Measurements from ENCODE around the gene RANBP3L. TPM values are rescaled to one million over a fixed set of nuclear protein-coding genes. Genes with fewer than 3 reads are reported as not detected.

The RANBP3L gene
- total and polyA plus RNA-seq, 9 of the 15 experiments (the other 6 are each of a cell fraction or from before 2014, with no cell fraction given): 0.01 to 0.06 TPM; not detected in 7

DNA sequence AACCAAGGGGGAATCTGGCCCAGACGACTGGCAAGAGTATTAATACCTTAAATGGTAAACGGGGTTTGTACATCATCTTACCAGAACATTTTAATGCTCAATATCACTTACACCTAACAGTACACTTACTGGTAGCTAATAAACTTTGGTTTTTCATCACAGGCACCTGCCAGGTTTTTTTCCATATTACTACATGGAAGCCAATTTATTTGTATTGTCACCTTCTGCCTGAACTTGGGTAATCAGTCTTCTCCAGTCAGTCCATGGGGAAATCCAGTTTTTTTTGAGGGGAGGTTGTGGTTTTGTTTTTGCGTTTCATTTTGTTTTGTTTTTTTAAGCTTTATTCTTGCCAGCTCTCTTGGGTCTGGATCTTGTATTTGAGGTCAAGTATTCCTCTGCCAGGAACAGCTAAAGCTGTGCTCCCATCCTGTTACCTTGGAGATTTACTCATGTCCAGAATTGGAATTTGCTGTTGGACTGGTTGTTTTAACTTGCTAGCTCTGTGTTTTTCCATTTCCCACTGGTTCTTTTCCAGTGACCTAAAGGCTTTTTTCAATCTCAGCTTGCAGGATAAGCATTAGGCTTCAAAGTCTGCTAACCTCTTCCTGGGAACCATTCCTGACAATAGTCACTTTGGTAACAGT lies 48.9 kb downstream of the RANBP3L start:
- no TSS peak for BruUV-seq (replicated peaks)
- intact Hi-C loops (cut with micrococcal nuclease): no loop called here
- ATAC-seq (no peak), FAIRE-seq (no peak), DNase-seq (ENCODE audit: extremely low read depth in 1 of 4, low spot score in 3 of 4) (no peak)
- ChIA-PET POLR2A (interaction anchor here (0.9 to 1.3 kb wide), 3 partner anchors 9 to 15 kb away, joined by 3 to 5 read pairs (median 5); partner anchors contain the start of gene NADK2), CTCF (ENCODE audit: low intra/inter-chr PET ratio) (no interaction called here)
- WGBS (ENCODE audit: insufficient coverage, low coverage, missing lambda C conversion rate): 8% methylated on average over 3 of the region's 3 CpGs
- H3K4me1 ChIP-seq (replicated peaks in 1 of 2; ENCODE audit: control insufficient read depth in 2 of 2, insufficient read depth in 2 of 2, low read length in 2 of 2): no peaks in the 10 kb centered on the region
- H4K20me1 ChIP-seq (replicated peaks; ENCODE audit: control insufficient read depth, insufficient read depth, low read length): no peaks in the 10 kb centered on the region
- TF ChIP-seq RUNX1 (IDR thresholded peaks at IDR 0.05; ENCODE audit: low read depth) (no peak), FOXJ3 (CRISPR knock-in tag; IDR thresholded peaks at IDR 0.05) (no peak), HOXB6 (CRISPR knock-in tag; IDR thresholded peaks at IDR 0.05; ENCODE audit: borderline replicate concordance) (no peak), EP300 (IDR thresholded peaks at IDR 0.05; ENCODE audit: low read length) (no peak), RAD21 (CRISPR knock-in tag; conservative IDR thresholded peaks at IDR 0.05 in 1 of 2, IDR thresholded peaks at IDR 0.05 in 1 of 2) (no peak)
- TF ChIP-seq, protein P1, sequence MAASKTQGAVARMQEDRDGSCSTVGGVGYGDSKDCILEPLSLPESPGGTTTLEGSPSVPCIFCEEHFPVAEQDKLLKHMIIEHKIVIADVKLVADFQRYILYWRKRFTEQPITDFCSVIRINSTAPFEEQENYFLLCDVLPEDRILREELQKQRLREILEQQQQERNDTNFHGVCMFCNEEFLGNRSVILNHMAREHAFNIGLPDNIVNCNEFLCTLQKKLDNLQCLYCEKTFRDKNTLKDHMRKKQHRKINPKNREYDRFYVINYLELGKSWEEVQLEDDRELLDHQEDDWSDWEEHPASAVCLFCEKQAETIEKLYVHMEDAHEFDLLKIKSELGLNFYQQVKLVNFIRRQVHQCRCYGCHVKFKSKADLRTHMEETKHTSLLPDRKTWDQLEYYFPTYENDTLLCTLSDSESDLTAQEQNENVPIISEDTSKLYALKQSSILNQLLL (CRISPR knock-in tag; IDR thresholded peaks at IDR 0.05; ENCODE audit: borderline replicate concordance): no peak
- TF ChIP-seq, protein P2, sequence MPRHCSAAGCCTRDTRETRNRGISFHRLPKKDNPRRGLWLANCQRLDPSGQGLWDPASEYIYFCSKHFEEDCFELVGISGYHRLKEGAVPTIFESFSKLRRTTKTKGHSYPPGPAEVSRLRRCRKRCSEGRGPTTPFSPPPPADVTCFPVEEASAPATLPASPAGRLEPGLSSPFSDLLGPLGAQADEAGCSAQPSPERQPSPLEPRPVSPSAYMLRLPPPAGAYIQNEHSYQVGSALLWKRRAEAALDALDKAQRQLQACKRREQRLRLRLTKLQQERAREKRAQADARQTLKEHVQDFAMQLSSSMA (CRISPR knock-in tag; IDR thresholded peaks at IDR 0.05): no peak
- in situ Hi-C loops (cut with MboI): no loop called here
- H2AFZ ChIP-seq (ENCODE audit: low read depth, low read length): no peak overlapping the region
- no peaks in the 10 kb centered on the region for H3K27me3 ChIP-seq (ENCODE audit: control insufficient read depth in 2 of 2, insufficient read depth in 2 of 2, low read length in 2 of 2)
- no peaks in the 10 kb centered on the region for H3K36me3 ChIP-seq (ENCODE audit: control insufficient read depth, insufficient read depth, low read length)
- no peaks in the 10 kb centered on the region for H3K9me1 ChIP-seq (ENCODE audit: control insufficient read depth, insufficient read depth, low read length)
- no peaks in the 10 kb centered on the region for H3K79me2 ChIP-seq (ENCODE audit: control insufficient read depth, insufficient read depth, low read length)
- no peaks in the 10 kb centered on the region for H3K9me3 ChIP-seq (replicated peaks; ENCODE audit: control insufficient read depth, insufficient read depth, low read depth, low read length)
- H3K4me3 ChIP-seq: no peak overlapping the region
- no peak overlapping the region for H3K27ac ChIP-seq (ENCODE audit: extremely low read depth, low read depth, low read length)
- H3K4me2 ChIP-seq (ENCODE audit: insufficient read depth, low read length): no peak overlapping the region
- no peak overlapping the region for H3K9ac ChIP-seq (ENCODE audit: insufficient read depth in 1 of 2, low read depth in 2 of 2, low read length in 2 of 2)

Data from K562 (cell line).